GM12875 (cell line): ENCODE measurements around the gene CTDP1.

Experiments used
- H3K4me3 ChIP-seq: one replicate; pipeline ENCODE4 v1.5.1; 2011; ENCODE audit warnings: low read depth, low read length, control low read depth
- TF ChIP-seq, protein P1 (sequence below): IDR thresholded peaks from 2 replicates; pipeline ENCODE4 v1.5.1; 2011; ENCODE audit warnings: low read depth, mild to moderate bottlenecking, control low read depth, inconsistent platforms, low read length, moderate library complexity, borderline replicate concordance; ENCODE audit not compliant: insufficient read depth

The CTDP1 gene

DNA sequence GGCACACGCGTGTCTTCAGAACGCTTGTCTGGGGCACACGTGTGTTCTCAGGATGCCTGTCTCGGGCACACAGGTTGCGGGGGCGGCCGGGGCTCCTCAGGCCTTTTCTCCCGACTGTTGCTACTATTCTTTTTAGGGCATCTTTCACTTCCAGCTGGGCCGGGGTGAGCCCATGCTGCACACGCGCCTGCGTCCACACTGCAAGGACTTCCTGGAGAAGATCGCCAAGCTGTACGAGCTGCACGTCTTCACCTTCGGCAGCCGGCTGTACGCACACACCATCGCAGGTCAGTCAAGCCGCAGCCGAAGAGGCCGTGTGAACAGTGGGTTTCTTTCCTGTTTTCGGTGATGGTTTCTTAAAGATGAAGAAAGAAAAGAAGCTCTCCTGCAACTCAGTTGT lies 25.0 kb downstream of the CTDP1 start:
- no peak overlapping the region for H3K4me3 ChIP-seq
- TF ChIP-seq, protein P1, sequence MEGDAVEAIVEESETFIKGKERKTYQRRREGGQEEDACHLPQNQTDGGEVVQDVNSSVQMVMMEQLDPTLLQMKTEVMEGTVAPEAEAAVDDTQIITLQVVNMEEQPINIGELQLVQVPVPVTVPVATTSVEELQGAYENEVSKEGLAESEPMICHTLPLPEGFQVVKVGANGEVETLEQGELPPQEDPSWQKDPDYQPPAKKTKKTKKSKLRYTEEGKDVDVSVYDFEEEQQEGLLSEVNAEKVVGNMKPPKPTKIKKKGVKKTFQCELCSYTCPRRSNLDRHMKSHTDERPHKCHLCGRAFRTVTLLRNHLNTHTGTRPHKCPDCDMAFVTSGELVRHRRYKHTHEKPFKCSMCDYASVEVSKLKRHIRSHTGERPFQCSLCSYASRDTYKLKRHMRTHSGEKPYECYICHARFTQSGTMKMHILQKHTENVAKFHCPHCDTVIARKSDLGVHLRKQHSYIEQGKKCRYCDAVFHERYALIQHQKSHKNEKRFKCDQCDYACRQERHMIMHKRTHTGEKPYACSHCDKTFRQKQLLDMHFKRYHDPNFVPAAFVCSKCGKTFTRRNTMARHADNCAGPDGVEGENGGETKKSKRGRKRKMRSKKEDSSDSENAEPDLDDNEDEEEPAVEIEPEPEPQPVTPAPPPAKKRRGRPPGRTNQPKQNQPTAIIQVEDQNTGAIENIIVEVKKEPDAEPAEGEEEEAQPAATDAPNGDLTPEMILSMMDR, result no peak

DNA sequence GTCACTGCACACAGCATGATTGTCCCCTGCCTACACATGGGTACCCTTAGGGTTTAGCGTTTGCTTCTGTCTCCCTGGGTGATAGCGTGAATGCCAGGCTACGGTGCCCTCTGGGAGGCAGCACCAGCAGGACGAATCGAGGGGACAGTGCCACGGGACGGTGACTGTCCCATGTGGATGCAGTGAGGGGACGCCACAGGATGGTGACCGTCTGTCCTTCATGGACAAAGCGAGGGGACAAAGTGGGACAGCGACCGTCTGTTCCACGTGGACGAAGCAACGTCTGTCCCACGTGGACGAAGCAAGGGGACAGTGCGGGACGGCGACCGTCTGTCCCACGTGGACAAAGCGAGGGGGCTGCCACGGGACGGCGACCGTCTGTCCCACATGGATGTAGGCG lies 25.7 kb downstream of the CTDP1 start:
- TF ChIP-seq, protein P1, result no peak
- H3K4me3 ChIP-seq, result no peak overlapping the region

DNA sequence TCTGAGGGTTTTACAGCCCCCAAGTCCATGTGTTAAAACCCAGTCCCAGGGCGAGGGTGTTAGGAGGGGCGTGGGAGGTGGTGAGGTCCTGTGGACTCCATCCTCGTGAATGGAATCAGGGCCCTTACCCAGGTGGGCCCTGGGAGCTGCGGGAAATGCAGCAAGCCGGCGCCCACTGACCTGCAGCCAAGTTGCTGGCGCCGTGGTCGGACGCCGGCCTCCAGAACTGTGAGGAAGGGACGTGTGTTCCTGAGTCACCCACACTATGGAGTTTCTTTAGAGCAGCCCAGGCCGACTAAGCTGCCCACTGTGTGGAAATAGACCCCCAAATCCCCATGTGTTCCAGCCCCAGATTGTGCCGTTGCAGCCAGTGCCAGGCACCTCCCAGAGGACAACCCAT lies 26.4 kb downstream of the CTDP1 start:
- TF ChIP-seq, protein P1, result no peak
- no peak overlapping the region for H3K4me3 ChIP-seq

DNA sequence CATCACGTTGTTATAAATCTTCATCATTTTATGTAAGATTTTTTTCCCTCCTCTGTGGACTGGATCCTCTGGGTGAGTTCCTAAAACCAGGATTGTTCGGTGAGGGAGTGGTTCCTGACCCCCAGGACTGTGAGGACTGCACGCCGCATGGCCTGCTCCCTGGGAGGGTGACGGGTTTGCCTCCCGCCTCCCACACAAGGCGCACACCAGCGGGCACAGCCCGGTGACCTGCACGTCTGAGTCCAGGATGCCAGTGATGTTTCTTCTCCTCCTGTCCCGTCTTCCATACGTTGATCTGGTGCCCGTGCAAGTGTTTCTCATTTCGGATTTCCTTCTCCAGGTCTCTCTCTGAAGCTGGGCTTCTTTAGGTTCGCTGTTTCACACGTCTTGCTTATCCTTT lies 27.1 kb downstream of the CTDP1 start:
- no peak overlapping the region for H3K4me3 ChIP-seq
- TF ChIP-seq, protein P1, result no peak

DNA sequence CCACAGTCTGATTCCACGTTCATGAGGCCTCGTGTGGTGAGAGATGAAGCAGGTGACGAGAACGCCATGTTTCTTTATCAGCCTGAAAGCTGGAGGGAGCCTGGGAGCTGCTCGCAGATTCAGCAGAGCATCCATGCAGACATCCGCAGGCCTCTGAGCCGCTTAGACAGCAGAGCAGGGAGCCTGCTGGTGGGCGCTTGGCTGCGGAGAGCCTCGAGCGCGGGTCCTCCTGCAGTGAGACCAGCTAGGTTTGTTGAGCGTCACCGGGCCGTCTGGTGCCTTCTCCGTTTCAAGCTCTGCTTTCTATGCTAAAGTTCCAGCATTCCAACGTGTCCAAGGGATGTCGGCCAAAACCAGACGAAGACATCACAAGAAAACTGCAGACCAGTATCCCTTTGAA lies 27.6 kb downstream of the CTDP1 start:
- TF ChIP-seq, protein P1, result no peak
- no peak overlapping the region for H3K4me3 ChIP-seq

DNA sequence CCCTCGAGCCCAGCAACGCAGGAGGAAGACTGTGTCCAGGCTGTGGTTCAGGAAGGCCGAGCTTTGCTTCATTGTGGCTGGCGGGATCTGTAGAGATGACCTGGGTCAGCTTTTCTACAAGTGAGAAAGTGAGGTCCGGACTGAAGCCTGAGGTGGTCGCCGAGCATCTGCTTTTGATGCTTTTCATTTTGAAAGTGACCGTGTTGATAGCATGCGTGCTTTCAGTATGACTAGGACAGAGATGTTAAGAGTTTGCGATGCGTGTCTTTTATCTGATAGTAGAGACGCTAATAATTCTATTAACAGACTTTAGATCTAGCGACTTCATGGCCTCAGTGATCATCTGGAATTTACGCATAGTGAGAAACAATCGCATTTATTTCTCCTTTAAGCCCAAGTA lies 28.1 kb downstream of the CTDP1 start:
- TF ChIP-seq, protein P1, result no peak

DNA sequence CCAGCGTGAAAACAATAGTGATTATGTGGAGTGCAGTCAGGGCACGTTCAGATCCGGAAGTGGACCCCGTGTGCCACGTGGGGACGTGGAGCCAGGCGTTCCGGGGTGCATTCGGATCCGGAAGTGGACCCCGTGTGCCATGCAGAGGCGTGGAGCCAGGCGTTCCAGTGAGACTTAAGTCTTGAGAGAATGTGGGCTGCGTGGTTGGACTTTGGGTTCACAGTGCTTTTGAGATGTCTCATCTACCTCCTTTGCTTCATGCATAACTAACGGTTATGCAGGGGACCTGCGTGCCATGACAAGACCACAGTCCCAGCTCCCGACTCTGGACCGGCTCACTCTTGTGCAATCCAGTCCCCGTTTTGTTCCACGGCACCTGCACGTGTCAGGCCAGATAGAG lies 28.8 kb downstream of the CTDP1 start:
- no peak overlapping the region for H3K4me3 ChIP-seq
- TF ChIP-seq, protein P1, result no peak

More for the DNA sequence above, 28.1 kb downstream of the CTDP1 start:
- H3K4me3 ChIP-seq, result no peak overlapping the region
